BE2C (cell line): Measurements from ENCODE around the gene MMP23B.

Source experiments
- DNase-seq: peaks from one replicate; pipeline ENCODE4 v3.0.0-alpha.2; 2020
- H3K27me3 ChIP-seq: fragments of 250-450 bp; sonication (Bioruptor Pico); 2 replicates; pipeline ENCODE4 v1.5.1; 2020; ENCODE audit warnings: mild to moderate bottlenecking
- H3K36me3 ChIP-seq: fragments of 250-450 bp; sonication (Bioruptor Pico); 2 replicates; pipeline ENCODE4 v1.5.1; 2020; ENCODE audit warnings: mild to moderate bottlenecking
- H3K4me1 ChIP-seq: fragments of 250-450 bp; sonication (Bioruptor Pico); 2 replicates; pipeline ENCODE4 v1.5.1; 2020
- H3K4me3 ChIP-seq: 2 replicates; pipeline ENCODE4 v1.5.1; 2011; ENCODE audit warnings: low read depth, low read length
- H3K9me3 ChIP-seq: fragments of 250-450 bp; sonication (Bioruptor Pico); 2 replicates; pipeline ENCODE4 v1.5.1; 2020
- CTCF ChIP-seq: IDR thresholded peaks from 2 replicates; pipeline ENCODE4 v1.5.1; 2012; ENCODE audit warnings: mild to moderate bottlenecking, low read depth, low read length

MMP23B gene

DNA sequence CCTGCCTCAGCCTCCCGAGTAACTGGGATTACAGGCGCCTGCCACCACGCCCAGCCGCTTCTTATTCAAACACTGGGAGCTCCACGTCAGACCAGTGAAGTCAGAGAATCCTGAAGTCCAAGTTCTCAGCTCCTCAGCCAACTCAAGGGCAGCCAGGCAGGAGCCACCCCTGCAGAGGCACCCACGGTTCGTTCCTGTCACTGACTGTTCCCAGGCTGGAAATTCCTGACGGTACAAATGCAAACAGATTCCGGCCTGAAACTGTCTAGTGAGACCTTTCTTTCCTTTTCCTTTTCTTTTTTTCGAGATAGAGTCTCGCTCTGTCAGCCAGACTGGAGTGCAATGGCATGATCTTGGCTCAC lies 48.9 kb downstream of the MMP23B start:
- Histone ChIP-seq H3K4me3 (no peak overlapping the region), H3K4me1 (no peaks in the 10 kb centered on the region), H3K36me3 (peaks cover 2% of the 10 kb centered on the region; the same call in 1 of the 2 replicates), H3K27me3 (no peaks in the 10 kb centered on the region), H3K9me3 (no peaks in the 10 kb centered on the region)
- TF ChIP-seq CTCF, result no peak
- DNase-seq, result peak; percentile 1

DNA sequence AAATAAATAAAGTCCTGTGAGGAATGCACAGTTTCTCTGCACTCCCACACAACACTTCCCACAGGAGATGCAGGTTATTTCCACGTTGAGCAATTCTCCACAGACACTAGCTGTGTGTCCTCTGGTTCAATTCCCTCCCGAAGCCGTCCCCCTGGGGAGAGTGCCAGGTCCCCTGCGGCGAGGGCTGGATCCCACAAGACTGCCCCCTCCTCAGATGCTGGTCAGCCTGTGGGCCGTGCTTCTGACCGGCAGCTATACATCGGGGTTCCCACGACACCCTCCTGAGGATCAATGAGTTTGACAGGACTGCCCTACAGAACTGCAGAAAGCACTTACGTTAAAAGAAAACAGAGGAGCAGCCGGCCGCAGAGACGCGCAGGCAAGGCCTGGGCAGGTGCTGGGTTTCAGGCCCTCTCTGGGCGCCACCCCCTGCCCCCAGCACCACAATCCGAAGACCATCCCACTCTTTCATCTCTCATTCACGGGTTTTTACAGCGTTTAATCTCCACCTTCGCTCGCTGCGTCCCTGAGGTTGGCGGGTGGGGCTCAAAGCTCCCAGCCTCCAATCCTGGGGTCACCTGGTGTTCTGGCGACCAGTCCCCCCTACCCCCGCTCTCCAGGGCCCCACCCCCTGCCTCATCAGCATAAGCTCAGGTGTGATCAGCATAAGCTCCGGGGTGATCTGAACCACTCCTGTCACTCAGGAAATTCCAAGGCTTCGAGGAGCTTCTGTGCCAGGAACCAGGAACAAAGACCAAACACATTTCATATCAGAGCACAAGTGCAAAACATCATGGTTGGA lies 51.3 kb downstream of the MMP23B start:
- TF ChIP-seq CTCF, result no peak
- H3K27me3 ChIP-seq, result no peaks in the 10 kb centered on the region
- H3K9me3 ChIP-seq, result no peaks in the 10 kb centered on the region
- peak; percentile 4 for DNase-seq
- peaks cover 7% of the 10 kb centered on the region; the same call in 1 of the 2 replicates for H3K36me3 ChIP-seq
- no peaks in the 10 kb centered on the region for H3K4me1 ChIP-seq
- no peak overlapping the region for H3K4me3 ChIP-seq
